GM18873 (cell line): Measurements from ENCODE around the gene COPS9.

Experiments
- ATAC-seq: cut with Tn5 transposase; IDR thresholded peaks from one replicate; pipeline ENCODE4 v1.9.1; 2021; ENCODE audit warnings: mild to moderate bottlenecking, moderate library complexity, moderate number of reproducible peaks; ENCODE audit not compliant: unreplicated experiment, low FRiP score

Gene COPS9

DNA sequence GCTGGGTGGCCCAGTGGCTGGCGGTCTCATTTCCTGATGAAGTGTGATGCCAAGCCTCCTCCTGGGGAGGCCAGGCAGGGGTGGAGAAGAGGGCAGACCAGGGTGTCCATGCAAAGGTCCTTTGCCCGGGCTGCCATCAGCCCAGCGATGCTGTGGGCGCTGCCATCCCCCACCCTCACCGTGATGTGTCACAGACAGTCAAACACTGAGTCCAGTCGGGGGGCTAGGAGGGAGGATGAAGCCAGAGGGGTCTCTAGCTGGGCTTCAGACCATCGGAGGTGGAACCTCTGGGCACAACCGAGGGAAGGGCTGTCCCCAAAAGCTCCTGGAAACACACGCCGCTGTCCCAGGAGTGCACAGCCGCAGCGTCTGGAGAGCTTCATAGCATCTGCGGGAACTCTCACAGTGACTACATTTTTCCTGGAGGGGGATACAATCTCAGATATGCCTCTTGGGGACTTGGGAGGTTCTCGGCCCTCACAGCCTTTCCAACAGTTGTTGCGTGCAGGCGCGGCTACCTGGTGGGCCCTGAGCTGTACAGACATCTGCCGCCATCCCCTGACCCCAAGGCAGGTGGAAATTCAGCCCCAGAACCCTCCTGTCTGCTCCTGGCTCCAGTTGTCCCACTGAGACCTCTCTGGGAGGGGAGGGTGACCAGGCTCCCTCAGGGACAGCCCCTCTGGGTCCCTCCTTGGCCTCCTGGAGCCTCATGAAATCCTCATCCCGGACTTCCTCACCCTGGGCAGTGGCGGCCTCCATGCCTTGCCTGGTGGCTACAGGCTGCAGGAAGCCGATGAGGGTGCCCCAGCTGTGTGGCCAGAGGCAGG, 30.9 kb upstream of the COPS9 start:
- no peak for ATAC-seq

DNA sequence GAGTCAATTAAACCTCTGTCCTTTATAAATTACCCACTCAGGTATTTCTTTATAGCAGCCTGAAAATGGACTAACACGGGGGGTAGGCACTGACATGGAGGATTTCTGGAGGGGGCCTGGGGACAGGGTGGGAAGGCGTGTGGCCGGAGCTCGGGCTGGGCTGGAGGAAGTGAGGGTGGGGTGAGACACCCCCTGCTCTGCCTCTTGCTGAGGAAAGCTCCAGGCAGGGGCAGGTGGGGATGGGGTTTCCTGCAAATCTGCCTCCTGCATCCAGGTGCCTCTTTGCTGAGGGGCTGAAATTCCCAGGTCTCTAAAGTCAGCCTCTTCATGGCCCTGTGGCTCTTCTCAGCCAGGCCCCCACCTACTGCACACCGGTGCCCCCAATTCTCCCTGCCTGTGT, 30.1 kb upstream of the COPS9 start:
- no peak for ATAC-seq

DNA sequence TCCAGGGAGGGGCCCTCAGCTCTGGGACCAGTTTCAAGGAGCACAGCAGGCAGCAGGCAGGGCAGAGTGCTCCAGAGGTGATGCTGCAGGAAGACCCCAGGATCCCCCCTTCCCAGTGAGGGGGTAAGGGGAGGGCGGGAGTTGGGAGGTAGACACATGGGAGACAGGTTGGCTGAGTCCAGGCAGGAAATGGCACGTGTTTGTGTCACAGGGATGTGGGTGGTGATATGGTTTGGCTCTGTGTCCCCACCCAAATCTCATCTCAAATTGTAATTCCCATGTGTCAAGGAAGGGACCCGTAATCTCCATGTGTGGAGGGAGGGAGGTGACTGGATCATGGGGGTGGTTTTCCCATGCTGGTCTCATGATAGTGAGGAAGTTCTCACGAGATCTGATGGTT, 29.6 kb upstream of the COPS9 start:
- no peak for ATAC-seq

DNA sequence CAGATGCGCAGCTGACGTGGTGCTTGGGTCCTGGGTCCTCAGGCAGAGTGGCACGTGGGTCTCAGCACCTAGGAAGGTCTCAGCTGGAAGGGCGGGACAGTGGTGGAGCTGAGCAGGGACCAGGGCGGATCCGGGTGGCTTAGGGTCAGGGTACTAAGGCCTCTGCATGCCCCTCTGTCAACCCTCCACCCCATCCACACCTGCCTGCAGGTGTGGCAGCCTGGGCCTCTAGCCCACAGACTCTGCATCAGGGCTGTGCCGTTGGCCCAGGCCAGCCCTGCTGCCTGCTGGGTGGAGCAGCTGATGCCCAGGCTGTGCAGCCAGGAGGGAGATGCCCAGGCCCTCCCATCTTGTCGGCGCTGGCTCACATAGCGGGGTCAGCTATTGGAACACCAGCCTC, 28.9 kb upstream of the COPS9 start:
- ATAC-seq: no peak

DNA sequence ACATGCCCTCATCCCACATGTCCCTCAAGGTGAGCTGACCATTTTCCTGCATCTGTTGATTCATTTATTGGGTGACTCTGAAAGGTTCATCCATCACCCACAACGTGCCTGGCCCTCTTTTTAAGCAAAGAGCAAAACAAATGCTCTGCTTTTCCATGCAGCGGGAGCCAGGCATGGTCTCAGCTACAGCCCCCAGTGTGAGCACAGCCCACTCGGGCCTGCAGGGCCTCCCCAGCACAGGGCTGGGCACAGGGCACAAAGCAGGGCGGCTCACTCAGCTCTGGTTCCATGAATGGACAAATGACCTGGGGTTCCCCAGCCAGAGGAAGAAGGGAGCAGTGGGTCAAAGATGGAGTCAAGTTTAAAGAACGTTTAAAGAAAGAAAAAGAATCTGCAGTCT, 28.5 kb upstream of the COPS9 start:
- ATAC-seq: no peak

DNA sequence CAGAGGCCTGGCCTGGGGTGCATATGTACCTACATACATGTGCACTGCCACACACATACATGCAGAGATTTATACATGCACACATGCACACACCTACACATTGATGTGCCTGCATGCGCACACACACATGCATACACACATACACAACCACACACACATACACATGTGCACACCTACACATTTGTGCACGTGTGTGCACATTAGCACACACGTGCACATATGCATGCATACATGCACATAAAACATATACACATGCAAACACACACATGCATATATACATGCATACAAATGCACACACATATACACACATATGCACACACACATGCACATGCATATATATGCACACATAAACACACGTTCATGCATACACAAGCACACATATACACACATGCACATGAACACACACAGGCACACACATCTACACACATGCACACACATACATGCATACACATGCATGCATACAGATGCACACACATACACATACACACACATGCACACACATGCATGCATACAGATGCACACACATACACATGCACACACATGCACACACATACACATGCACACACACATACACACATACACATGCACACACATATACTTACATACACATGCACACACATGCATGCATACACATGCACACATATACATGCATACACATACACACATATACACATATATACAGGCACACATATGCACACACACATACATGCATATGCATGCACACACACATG, 27.9 kb upstream of the COPS9 start:
- ATAC-seq: no peak

DNA sequence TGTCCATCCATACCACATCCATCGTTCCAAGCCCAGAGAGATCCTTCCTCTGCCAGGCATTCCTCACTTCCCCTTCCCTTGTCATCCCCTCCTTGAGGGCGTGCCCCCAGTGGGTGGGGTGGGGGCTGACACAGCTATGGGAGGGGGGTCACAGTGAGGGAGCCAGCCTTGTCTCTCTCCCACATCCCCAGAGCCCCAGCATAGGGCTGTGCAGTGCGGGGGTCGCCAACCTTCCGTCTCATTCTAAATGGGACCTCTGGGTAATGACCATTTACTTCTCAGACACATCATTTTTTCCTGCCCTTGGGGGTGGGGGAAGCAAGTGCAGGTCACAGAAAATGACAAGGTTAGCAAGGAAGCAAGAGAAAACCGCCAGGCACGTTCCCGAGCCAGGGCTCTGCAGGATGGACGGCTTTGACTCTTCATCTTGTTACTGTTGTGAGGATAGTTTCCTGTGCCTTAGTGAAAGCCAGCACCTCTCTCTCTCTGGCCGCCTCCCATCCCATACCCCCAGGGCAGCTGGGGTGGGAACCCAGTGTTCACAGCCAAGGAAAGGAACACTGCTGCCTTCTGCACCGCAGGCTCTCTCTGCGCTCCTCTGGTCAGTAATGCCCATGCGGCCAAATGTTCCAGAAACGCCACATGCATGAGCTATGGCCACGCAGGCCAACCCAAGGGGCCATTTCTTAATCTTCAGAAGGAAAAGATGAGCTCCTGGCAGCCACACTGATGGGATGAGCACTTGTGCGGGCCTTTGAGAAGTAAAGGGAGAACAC, 27.0 kb upstream of the COPS9 start:
- ATAC-seq: no peak

DNA sequence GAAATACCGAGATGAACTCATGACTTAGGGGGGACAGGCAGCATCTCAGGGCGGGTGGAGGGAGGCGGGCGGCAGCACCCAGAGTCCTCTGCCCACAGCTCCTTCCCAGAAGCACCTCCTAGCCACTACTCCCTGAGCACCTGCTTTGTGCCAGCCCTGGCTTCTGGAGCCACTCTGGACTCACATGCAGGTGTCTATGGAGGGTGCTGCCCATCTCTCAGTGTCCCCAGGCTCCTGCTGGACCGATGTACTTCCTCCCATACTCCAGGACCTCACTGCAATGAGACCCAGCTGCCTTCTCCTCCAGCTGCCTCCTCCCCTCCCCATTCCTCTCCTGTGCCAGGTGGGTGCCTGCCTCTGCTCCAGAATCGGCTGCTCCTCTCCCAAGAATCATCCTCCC, 26.4 kb upstream of the COPS9 start:
- no peak for ATAC-seq

DNA sequence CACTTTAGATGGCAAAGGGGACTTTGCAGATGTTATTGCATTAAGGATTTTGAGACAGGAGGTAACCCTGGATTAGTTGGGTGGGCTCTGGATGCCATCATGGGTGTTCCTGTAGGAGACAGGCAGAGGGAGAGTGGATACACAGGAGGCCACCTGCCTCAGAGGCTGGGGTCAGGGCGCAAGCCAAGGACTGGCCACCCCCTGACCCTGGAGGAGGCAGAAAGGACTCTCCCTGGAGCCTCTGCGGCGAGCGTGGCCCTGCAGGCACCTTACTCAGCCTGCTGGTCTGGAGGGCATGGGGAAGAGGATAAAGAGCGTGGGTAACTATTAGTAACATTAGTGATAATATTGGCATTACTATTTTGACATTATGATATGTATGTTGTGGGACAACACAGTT, 25.9 kb upstream of the COPS9 start:
- ATAC-seq: no peak

DNA sequence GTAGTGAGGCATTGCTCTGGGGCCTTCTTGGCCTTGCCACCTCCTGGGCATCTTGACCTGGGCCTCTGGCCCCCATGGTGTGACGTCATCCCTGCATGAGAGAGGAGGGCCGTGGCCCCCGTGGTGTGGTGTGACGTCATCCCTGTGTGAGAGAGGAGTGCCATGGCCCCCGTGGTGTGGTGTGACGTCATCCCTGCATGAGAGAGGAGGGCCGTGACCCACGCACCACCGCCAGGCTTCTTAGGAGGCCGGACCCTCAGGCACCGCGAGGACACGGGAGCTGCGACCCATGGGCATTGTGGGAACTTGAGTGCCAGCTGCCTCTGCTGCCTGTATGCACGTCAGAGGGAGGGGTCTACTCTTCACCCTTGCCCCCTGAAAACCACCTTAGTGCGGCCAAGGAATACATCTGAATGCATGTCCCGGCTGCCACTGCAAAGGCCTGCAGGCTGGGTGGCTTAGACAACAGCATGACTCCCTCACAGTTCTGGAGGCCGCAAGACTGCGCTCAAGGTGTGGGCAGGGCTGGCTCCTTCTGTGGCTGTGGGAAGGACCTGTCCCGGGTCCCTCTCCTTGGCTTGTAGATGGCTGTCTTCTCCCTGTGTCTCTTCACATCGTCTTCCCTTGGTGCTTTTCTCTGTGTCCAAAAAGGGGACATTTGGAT, 25.1 kb upstream of the COPS9 start:
- no peak for ATAC-seq

DNA sequence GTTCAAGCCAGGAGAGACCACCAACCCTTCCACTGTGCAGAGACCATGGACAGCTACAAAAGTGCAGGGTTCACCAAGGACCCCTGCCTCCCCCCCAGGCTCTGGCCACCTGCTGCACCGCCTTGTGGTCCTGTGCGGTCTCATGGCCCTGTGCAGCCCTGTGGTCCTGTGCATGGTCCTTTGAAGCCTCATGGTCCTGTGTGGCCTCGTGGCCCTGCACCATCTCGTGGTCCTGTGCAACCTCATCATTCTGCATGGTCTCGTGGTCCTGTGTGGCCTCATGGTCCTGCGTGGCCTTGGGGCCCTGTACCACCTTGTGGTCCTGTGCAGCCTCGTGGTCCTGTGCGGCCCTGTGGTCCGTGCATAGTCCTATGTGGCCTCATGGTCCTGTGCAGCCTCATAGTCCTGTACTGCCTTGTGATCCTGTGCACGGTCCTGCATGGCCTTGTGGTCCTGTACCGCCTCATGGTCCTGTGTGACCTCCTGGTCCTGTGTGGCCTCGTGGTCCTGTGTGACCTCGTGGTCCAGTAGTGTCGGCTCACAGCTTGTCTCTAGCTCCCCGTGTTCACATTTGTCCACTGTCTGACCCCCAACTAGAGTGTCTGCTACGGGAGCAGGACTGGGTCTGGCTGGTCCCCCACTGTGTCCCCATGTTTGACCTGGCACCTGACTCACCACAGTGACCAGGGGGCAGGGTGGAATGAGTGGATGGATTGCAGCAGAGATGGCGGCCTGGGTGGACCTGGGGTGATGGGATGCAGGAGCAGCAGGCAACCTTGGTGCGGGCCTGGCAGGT, 24.4 kb upstream of the COPS9 start:
- ATAC-seq: no peak

DNA sequence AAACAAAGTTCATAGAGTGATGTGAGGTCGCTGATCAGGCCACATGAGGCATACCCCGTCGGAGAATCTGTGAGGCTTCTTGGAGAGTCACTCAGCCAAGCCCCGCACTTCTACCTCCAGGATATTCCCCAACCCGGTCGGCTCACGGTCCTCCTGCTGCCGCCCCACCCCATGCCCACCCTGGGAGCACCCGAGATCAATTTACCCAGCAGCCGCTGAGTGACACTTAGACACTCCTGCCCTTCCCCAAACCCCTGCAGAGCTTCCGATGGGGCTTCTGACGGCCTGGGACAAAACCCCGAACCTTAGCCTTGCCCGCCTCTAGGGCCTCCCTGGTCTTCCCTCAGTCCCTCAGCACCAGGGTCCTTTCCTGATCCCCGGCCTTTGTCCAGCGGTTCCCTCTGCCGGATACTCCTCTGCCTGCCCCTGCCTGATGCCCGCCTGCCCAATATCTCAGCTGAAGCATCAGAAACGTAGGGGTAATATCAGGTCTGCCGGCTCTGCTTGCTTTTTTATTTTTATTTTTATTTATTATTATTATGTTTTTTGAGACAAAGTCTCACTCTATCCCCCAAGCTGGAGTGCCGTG, 23.2 kb upstream of the COPS9 start:
- no peak for ATAC-seq

DNA sequence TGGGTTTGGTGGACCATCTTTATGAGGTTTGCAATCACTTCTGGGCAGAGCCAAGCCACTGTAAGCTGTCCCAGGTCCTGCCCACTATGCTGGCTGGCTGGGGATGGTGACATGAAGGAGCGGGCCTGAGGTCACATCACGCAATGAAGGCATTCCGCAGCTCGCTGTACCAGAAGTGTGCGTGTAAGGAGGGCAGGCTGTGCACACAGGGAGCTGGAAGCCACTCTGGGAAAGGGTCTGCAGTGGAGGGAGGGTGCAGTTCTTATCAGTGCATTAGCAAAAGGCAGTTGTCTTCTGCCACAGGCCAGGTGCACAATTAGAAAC, 21.0 kb upstream of the COPS9 start:
- ATAC-seq: no peak

DNA sequence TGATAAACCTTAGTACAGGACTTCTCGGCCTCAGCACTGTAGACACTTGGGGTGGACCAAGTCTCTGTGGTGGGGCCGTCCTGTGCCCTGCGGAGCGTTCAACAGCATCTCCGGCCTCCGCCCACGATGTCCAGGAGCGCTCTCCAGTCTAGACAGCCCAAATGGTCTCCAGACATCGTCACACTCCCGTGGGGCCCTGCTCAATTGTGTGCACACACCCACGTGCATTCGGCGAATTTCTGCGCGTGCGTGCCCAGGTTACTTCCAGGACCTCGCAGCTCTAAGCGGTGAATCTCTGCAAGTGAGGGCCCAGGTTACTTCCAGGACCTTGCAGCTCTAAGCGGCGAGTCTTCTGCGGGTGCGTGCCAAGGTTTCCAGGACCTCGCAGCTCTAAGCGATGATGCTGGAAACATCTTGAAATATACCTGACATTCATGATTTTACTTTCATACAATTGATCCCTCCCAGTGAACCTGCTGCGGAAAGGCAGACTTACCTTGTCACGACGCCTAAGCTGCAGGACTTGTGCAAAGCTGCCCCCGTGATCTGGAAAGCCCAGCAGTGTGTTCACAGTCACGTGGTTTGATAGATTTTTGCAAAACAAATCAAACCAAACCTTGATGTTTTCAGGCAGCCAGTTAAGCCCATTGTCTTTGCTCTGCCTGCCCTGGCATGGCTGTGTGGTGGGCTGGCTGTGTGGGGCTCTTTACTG, 20.5 kb upstream of the COPS9 start:
- ATAC-seq: no peak

DNA sequence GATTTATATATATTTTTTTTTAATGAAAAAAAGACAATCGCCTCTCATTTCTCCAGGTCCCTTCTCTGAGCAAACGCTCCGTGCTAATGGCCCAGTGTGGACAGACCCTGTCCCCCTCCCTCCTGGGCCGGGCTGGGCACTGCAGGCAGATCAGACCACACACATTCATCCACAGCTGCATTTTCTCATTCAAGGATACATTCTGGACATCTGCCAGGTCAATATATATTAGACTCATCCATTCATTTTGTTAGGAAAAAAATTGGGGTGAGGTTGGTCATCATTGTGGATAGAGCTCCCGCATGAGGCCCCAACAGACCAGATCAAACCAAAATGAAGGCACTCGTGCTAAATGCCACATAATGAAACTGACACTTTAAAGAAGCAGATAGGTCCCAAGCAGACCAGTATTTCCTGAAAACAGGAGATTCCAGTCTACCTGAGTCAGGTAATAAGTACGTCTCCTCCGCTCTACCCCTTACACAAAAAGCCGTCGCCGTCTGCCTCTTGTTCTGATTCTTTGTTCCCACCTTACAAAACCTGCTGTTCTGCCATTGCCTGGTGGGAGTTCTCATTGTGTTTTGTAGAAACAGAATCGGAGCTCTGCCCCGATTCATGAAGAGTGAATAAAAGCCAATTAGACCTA, 19.8 kb upstream of the COPS9 start:
- ATAC-seq: no peak

DNA sequence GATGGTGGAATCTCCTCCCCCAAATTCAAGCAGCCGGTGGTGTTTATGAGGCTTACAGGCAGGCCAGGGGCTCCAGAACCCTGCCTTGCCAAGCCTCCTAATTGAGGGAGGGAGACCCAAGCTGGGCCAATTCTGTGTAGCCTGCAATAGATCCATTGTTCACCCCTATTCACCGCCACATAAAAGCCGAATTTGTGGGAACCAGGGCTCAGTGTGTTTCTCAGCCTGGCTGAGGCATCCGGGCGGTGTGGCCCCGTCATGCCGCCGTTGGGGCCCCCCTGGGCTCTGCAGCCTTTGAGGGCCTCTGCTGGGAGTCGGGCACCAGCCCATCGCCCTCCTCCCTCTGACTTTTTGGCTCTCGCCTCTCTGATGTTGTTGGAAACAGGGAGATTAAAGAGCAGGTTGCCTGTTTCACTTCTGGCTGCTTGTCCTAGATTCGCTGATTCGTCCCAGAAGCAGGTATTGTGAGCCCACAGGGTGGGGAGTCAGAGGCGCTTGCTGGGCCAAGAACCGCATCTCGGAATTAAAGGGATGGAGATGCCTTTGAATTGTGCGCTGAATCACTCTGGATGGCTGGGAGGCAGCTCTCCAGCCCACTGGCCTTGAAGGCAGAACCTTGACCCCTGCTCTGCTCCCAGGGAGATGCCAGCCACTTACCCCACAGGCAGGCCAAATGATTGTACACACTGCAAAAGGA, 19.1 kb upstream of the COPS9 start:
- no peak for ATAC-seq

DNA sequence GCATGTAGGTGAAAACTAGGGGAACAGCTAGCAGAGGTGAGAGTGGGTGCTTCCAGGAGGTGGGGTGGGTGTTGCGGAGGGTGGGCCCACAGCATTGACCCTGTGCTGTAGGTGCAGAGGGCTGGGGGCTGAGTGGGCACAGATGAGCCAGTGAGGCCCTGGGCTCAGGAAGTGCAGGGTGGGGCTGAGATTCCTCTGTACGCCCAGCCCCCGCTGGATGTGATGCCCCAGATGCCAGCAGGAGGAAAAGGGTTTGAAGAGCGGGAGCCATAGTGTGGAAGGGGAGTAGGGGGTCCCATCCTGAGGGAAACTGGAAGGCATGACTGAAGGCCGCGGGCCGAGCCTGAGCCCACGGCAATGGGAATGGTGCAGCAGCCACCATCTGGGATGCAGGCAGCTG, 18.5 kb upstream of the COPS9 start:
- no peak for ATAC-seq

DNA sequence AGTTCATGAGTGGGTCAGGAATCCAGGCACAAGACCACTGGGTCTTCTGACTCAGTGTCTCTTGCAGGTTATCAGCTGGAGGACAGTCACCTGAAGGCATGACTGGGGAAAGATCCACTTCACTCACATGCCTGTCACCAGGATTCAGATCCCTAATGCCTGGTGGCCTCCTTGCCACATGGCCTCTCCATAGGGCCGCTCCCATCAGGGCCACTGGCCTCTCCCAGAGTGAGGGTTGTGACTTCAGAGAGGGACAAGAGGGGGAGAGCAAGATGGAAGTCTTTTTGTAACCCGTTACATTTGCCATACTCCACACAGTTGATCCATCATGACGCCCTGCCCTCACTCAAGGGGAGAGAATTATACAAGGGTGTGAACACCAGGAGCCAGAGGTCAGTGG, 17.3 kb upstream of the COPS9 start:
- no peak for ATAC-seq
